ENCODE results near the gene MLLT3.

MLLT3 gene

DNA sequence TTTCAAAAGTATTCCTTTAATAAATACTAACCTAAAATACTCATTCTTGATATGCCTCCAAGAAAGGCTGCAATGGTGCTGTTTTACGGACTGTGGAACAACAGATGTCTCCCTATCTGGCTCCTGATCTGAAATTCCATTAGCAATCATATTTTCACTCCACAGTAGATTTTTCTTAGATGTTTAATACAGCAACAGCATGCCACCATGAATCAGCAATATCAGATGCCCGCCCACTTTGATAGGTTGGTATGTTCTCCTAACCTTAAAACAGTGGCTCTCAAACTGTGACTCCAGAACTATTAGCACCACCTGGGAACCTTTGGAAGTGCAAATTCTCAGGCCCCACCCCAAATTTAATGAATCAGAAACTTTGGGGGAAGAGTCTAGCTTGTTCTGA, 110.2 kb downstream of the MLLT3 start:
- DNase-seq (ENCODE audit: low spot score): no peak

DNA sequence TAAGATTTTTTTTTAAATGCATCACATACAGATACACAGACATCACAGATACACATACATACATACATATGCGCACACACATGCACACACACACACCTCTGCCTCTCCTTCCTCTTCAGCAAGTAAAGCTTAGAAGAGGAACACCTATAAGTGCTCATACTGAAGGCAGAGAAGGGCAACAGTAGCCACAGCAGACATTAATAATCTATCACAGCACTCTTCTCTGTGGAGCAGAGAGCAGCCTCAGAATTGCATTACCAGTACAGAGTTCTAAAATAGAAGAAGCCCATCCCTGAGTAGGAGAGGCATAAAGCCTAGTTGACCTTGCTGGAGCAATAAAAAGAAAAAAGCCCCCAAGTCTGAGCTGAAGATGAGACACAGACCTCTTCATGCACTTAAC, 110.6 kb downstream of the MLLT3 start:
- DNase-seq (ENCODE audit: low spot score): no peak

DNA sequence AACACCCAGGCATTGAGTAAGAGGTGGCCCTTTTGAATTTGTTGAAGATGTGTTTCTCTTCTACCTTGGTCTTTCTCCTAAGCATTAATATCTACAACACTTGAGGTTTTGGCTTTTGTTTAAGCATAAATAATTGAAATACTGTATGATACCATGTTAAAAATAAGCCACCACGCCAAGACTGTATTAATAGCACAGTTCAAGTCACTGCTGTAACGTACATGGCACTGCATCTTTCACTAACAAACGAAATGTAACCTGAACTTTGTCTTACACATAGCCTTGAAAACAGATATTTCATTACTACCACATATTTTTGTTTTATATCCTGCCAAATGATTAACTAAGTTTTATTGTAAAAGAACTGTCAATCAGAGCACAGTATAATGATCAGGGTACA, 112.8 kb downstream of the MLLT3 start:
- no peak for DNase-seq (ENCODE audit: low spot score)

DNA sequence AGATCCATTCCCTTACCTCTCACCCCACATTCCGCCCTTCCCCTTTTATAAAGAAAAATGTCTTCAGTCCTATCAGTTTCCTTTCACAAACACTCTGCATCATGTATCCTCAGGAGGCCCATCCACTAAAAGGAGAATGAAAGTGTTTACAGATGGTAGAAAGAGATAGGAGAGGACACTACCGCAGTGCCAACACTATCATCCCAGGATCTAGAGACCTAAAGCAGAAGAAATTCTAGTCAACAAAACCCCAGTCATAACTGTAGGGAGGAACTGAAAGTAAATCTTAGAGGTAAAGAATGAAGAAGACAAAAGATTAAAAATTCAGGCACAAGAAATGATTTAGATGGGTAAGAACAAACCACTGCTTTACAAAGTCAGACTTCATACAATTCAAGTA, 114.1 kb downstream of the MLLT3 start:
- no peak for DNase-seq (ENCODE audit: low spot score)

DNA sequence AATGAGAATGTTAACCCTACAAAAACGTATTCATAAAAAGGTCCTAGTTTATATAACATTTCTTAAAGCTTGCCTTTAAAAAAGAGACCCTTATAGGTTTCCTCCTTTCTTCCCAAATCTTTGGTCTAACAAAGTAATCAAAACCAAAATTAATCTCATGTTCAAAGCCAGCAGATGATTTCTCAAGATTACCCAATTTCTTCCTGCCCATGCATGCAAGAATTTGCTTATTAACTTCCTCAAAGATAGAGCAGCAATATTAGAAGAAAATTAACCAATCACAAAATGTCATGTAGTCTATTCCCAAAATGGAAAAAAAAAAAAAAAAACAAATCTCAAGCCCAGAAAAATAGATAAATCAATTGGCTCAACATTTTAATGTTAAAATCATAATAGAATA, 114.9 kb downstream of the MLLT3 start:
- DNase-seq (ENCODE audit: low spot score): no peak

DNA sequence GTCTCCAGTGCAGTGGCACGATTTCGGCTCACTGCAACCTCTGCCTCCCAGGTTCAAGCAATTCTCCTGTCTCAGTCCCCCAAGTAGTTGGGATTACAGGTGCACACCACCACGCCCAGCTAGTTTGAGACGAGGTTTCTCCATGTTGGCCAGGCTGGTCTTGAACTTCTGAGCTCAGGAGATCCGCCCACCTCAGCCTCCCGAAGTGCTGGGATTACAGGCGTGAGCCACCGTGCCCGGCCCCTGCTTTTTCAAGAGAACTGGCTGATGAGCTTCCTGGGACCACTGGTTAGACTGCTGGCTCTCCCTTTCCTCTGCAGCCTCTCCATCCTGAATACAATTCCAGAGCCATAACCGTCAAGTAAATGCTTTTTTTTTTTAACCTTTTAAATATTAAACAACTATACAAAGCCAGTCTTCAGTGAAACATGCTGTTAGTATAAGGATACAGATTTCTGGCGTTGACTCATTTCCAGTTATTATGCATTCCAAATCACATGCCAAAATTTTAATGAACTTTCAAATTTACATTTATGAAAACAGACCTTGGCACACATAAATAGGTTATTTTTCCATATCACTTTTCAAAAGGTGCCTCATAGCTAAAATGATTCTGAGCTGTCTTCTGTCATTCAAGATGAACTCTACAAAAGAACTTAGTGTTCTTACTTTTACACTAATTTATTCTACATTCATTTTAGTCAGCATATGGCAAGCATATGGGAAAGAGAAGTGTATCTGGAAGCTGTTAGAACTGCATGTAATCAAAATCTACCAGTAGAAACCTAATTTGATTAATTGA, 116.0 kb downstream of the MLLT3 start:
- no peak for DNase-seq (ENCODE audit: low spot score)

DNA sequence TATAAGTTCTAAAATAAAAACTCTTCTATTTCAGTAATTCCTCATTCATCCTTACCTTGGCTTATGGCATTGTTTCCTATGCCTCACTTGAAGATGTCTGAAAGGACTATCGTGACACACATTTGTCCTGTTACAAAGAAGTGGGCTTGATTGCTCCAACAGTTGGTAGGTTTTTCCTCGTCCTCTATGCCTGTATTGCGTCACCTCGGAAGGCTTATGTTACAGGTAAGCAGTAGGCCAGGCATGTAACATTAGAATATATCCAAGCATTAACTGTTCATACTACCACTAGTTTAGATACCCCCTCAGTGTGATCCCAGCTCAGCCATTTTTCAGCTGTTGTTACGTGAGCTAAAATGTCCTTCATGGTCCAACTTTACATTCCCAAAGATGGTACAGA, 116.7 kb downstream of the MLLT3 start:
- DNase-seq (ENCODE audit: low spot score): no peak

DNA sequence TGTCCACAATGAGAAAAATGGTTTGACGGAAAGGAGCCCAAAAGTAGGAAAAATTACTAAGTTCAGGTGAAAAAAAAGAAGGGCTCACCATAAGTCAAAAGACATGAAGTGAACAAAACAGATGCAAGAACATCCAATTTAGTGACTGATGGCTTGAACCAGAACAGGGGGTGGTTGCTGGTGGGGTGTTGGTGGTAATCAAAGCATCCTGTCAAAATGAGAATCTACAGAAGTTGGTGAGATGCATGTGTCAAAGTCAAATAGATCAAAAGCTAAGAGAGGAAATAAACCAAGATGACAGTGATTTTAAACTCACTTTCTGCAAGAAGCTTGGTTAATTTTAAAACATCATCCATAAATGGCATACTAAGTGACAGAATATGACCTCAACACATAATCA, 117.4 kb downstream of the MLLT3 start:
- no peak for DNase-seq (ENCODE audit: low spot score)

DNA sequence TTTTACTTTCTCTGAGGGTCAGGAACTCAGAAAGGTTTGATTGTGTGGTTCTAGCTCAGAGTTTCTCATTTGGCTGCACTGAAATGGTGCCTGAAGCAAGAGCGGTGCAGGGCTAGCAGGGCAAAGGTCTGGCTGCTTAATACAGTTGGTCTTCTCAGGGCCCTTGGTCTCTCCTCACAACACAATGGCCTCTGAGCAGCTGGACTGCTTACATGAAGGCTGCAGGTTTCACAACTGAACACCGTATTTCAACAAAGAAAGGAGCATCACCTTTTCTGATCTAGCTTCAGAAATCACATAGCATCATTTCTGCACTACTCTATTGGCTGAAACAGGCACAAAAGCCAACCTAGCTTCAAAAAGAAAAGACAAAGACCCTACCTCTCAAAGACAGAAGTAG, 122.2 kb downstream of the MLLT3 start:
- no peak for DNase-seq (ENCODE audit: low spot score)

DNA sequence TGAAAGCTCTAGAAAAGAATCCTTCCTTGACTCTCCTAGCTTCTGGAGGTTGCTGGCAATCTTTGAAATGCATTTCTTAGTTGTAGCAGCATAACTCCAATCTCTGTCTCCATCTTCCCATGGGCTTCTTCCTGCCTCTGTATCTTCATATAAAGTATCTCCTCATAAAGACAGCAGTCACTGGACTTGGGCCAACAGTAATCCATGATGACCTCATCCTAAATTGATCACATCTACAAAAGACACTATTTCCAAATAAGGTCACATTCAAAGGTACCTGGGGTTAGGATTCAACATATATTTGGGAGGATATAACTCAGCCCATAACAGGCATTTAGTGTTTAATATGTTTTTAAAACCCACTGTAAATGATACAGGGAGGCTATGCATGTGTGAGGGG, 123.3 kb downstream of the MLLT3 start:
- DNase-seq (ENCODE audit: low spot score): no peak

DNA sequence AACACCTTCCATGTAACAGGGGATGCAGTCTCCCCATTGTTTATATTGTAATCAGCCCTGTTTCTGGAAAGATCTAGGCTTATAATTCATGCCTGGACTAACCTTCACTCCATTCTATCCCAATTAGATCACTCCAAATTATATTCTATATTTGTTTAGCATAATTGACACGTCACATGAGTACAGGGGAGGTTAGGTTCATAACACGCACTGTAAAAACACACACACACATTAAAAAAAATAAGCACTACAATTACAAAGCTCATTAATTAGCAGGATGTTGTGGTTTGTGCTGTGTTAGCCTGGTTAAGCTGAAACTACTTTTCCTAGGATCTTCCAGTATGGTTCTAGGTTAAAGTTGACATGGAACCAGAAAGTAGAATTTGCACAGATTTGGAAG, 126.0 kb downstream of the MLLT3 start:
- DNase-seq (ENCODE audit: low spot score): no peak

DNA sequence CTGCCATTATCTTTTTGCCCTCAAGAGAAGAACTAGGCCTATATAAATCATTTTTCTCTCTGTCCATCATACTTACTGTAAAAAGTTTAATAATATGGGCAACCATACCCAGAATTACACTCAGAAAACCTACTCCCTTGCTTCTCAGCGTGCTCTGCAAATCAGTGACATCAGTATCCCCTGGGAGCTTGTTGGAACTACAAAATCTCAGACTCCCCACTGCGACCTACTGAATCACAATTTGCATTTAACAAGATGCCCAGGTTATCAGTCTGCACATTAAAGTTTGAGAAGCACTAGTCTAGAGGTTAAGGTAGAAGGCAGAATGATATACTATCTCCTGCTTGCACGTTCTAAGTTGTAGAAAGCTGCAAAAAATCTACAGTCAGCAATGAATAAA, 127.2 kb downstream of the MLLT3 start:
- no peak for DNase-seq (ENCODE audit: low spot score)

DNA sequence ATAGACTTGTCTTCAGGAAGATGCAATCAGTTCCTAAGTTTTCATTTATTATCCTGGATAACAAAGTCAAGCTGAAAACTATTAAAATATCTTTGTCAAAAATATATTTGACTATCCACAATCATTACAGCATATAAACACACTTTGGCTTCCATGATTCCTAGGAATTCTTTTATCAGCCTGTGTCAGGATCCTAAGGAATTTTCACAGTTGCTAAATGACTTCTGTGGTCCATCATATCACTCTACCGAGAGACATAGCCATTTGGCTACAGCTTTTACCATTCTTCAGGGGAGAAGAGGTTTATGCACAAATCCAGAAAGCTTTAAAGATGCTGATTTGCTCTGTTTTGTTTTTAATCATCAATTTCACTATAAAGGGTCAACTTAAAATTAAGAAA, 128.3 kb downstream of the MLLT3 start:
- no peak for DNase-seq (ENCODE audit: low spot score)

DNA sequence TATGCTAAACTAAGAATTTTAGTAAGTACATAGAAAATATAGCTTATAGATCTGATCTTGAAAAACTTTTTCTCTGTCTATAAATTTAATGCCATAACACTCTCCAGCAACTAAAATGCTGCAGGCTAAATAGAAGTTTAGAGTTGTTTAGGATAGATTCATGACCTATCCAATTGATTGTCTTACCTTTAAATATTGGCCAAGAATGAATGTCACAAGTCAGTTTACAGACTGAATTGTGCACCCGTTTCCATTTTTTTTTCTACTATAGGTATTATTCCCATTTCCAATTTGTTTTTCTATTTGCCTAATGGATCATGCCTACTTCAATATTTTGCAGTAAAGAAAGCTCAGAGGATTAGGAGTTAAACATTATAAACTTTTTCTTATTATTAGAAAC, 129.5 kb downstream of the MLLT3 start:
- DNase-seq (ENCODE audit: low spot score): no peak

DNA sequence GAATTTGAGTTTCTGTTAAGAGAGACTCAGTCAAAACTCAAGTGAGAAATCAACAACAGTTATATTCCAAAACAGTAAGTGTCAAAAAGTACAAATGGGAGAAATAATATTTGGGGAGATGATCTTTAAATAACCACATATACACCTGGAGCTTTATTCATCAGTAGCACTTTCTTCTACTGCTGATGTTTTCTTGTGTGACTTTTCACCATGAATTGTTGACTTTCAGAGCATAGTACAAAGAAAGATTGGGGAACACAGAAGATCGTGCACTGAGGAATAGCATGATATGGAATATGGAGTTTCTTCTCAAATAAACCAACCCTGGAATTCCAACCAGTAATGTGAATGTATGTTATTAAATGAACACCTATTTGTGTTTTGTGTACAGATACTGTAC, 130.7 kb downstream of the MLLT3 start:
- no peak for DNase-seq (ENCODE audit: low spot score)

DNA sequence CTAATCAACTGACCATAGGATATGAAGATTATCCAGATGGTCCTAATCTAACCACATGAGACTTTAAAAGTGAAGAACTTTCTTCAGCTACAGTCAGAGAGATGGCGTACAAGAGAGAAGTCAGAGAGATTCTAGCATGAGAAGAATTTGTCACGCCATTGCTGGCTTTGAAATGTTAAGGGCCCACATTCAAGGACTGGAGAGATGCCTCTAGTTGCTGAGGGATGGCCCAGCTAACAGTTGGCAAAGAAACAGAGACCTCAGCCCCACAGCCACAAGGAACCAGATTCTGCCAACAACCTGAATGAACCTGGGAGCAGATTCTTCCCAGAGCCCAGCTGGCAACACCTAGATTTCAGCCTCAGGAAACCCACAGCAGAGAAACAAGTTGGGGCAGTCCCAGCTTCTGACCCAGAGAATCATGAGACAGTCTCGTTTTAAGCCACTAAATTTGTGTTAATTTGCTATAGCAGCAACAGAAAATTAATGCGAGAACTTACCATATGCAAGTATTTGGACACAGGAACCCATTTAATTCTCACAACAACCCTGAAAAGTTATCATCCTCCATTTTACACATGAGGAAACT, 132.0 kb downstream of the MLLT3 start:
- DNase-seq (ENCODE audit: low spot score): no peak

DNA sequence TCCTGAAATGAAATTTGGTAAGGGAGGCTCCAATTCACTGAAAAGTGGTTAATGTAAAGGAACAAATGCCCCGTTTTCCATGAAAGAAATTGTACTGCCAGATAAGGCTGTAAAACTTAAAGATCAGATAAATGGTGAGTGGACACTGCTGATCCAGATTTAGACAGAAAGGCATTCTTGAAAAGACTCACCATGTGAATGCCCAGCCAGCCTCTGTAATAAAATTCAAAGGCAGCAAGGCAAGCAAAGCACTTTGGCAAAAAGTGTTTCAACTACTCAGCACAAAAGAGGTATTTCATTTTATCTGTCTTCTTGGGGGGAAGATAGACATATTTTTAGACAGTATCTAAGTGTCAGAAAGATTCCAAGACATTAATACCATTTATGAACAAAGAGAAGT, 133.6 kb downstream of the MLLT3 start:
- no peak for DNase-seq (ENCODE audit: low spot score)

DNA sequence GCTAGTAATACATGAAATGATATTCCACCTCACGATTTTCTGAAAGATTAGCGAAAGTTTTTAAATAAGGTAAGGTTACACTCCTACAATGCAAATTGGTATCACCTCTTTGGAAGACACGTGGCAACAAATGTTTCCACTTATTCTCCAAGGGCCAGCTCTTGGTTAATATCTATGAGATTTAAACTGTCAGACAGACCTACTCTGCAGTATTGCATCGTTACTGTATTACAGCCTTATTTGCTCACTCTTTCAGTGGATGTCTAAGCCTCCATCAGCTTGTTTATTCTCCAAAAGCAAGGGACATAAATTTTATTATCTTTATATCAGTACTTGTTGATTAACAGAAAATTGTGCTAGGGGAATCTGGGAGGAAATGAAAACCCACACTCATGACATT, 135.7 kb downstream of the MLLT3 start:
- DNase-seq (ENCODE audit: low spot score): no peak

DNA sequence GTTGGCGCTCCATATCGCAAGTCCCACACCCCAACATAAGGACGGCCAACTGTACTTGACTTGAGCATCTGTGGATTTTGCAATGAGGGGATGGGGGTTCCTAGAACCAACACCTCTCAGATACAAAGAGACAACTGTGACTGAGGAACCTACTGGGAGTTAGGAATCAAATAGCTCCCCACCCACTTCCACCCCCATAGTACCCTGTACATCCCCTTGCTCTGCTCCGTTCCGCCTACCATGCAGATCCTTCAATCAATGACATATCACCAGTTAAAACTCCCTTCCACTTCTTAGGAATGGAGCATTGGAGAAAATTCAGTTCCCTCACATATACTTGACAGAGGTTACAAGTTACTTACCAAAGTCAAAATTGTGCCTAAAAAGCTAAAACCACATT, 140.9 kb downstream of the MLLT3 start:
- no peak for DNase-seq (ENCODE audit: low spot score)

DNA sequence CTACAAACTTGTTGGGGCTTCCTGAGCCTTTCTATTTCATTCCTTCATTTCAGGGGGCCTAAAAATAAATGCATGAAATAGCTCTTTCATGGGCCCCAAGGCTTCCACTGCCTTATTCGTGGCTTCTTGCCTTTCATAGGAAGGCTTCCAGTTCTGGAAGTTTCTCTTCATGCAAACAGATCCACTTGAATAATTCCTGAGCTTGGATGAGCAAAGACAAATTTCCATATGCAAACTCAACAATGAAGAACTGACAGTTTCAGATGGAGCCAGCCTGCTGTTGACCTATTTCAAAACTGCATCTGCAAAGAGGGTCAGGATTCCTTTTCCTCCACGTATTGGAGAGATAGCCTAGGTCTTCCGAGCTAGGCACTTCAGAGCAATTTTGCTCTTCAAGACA, 142.1 kb downstream of the MLLT3 start:
- no peak for DNase-seq (ENCODE audit: low spot score)

DNA sequence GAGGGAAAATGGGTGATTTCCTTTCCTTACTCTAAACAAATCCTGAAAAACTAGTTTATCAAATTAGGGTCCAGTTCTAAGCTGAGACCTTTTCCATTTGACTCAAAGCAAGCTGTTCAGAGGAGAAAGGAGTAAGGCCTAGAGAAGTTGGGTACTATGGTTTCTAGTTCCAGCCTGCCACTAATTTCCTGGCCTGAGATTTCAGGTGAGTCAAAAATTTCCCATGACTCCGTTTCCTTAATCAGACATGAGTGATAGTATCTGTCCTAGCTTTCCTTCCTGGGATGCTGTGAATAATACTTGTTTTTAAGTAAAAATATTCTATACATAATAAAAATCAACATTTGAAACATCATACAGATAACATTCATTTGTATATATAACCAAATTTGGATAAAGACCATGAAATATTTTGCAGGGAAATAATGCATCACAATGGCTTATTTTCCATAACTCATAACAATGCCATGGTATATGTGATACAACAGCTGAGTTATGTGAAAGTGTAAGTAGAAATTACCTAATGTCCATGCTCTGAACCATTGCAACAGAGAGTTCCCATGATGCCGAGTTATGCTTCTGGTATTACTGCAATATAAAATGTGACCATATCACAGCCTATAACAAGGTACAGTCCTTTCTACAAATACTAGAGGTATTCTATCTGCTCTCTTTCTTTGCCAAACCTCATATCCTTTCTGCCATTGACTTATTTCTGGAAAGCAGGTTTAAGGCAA, 142.7 kb downstream of the MLLT3 start:
- DNase-seq (ENCODE audit: low spot score): no peak

DNA sequence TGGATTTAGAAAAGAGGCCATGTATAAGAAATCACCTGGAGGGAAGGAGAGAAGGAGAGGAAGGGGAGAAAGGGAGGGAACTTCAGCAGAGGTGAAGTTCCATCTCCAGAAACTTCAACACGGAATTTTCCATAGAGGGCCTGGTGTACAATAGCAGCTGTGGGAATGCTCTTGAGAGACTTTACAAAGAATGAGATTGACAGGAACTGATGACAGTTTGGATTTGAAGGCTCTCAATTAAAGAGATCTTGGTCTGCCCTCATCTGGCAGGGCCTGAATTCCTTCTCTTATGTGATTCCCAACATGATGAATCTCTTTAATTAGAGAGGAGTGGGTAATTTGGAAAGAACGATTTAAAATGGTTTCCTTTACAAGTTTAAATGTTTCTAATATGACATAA, 143.5 kb downstream of the MLLT3 start:
- DNase-seq (ENCODE audit: low spot score): no peak

DNA sequence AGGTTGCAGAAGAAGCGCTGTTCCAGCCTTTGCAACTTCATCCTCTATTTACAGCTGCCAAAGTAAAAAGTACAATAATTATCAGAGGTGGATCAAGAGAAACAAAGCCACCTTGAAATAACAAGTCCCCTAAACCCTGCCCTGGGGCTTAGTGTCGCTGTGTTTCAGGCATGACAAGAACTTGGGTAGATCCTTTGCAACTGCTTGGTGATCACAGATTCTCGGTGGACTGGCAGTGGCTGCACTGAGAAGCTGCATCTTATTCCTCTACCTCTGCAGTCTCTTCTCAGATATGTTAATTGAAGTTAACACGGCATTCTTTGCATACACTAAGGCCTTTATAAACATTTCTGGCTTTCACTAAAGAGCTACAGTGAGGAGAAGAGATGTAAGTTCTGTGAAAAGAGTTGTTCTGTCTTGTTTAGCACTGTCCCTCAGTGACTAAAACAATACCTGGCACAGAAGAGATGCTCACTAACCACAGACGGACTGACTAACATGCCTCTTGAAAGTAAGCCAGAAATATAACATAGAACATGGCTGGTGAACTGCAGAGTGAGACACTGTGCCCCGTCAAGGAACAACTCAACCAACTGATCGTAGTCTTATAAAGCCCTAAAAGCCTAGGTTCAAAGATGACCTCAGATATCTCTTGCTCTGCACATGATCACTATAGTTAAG, 144.2 kb downstream of the MLLT3 start:
- no peak for DNase-seq (ENCODE audit: low spot score)
